ENCODE data around the gene SLC26A1.
"Not testable (repeated sequence)": the region's sequence is repeated elsewhere in the genome, so short reads cannot be mapped to it uniquely, and the experiment has no call there.

The SLC26A1 gene

DNA sequence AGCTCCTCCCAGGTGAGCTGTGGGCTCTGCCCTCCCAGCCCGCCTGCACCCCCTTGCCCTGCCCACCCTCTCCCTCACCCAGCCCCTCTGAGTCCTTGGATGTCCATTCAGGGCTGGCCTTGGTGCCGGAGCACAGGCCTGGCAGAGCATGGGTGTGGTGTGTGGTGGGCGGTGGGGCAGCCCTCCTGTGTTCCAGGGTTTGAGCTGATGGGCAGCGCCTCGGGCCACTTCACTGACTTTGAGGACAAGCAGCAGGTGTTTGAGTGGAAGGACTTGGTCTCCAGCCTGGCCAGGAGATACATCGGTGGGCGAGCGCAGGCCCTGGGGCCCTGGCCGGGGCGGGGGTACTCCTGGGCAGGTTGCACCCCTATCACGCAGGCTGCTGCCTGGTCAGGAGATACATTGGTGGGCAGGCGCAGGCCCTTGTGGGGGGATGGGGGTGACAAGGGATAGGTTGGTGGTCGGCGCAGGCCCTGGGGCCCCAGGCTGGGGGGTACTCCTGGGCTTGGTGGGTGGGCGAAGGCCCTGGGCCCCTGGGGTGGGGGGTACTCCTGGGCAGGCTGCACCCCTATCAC lies 7.6 kb upstream of the SLC26A1 start:
- no peaks in the 10 kb centered on the region for H3K36me3 ChIP-seq (ENCODE audit: insufficient read depth, insufficient read length, low read length)
- no peaks in the 10 kb centered on the region for H3K9me3 ChIP-seq (ENCODE audit: insufficient read depth, low read length)
- DNase-seq (ENCODE audit: low read depth, low spot score) = no peak
- no peak overlapping the region for H3K9ac ChIP-seq (ENCODE audit: insufficient read length, low read depth)
- peaks cover 96% of the 10 kb centered on the region for H3K27me3 ChIP-seq (ENCODE audit: insufficient read depth, insufficient read length)
- peaks cover 21% of the 10 kb centered on the region for H3K4me1 ChIP-seq (ENCODE audit: insufficient read depth, insufficient read length)
- no peak overlapping the region for H3K4me3 ChIP-seq (ENCODE audit: insufficient read length, low read depth)
- no peak for TF ChIP-seq ZNF274 (IDR thresholded peaks at IDR 0.05; ENCODE audit: low read depth, low read length)
- TF ChIP-seq SUZ12 (IDR thresholded peaks at IDR 0.05; ENCODE audit: extremely low read depth, insufficient read depth, insufficient read length) = no peak
- TF ChIP-seq YY1 (IDR thresholded peaks at IDR 0.05; ENCODE audit: insufficient read depth, insufficient read length) = no peak

DNA sequence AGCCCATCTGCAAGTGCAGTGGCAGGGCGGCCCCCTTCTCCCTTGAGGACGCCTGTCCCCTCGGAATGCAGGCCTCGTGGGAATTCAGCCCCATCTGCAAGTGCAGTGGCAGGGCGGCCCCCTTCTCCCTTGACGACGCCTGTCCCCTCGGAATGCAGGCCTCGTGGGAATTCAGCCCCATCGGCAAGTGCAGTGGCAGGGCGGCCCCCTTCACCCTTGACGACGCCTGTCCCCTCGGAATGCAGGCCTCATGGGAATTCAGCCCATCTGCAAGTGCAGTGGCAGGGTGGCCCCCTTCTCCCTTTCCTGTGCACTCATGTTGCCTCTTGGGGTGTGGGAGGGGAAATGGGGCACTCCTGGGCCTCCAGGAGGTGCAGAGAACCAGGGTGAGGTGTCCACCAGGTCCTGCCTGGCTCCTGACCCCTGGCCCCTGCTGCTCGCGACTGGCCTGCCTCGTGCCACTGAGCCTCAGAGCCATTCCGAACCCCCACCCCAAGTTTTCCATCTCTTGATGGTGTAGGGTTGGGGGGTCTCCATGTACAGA lies 6.8 kb upstream of the SLC26A1 start:
- H3K4me1 ChIP-seq (ENCODE audit: insufficient read depth, insufficient read length) = peaks cover 24% of the 10 kb centered on the region
- H3K27me3 ChIP-seq (ENCODE audit: insufficient read depth, insufficient read length) = peaks cover 94% of the 10 kb centered on the region
- H3K4me3 ChIP-seq (ENCODE audit: insufficient read length, low read depth) = no peak overlapping the region
- TF ChIP-seq ZNF274 (IDR thresholded peaks at IDR 0.05; ENCODE audit: low read depth, low read length) (no peak), SUZ12 (IDR thresholded peaks at IDR 0.05; ENCODE audit: extremely low read depth, insufficient read depth, insufficient read length) (no peak), YY1 (IDR thresholded peaks at IDR 0.05; ENCODE audit: insufficient read depth, insufficient read length) (no peak)
- no peak for DNase-seq (ENCODE audit: low read depth, low spot score)
- no peaks in the 10 kb centered on the region for H3K9me3 ChIP-seq (ENCODE audit: insufficient read depth, low read length)
- H3K36me3 ChIP-seq (ENCODE audit: insufficient read depth, insufficient read length, low read length) = no peaks in the 10 kb centered on the region
- no peak overlapping the region for H3K9ac ChIP-seq (ENCODE audit: insufficient read length, low read depth)

DNA sequence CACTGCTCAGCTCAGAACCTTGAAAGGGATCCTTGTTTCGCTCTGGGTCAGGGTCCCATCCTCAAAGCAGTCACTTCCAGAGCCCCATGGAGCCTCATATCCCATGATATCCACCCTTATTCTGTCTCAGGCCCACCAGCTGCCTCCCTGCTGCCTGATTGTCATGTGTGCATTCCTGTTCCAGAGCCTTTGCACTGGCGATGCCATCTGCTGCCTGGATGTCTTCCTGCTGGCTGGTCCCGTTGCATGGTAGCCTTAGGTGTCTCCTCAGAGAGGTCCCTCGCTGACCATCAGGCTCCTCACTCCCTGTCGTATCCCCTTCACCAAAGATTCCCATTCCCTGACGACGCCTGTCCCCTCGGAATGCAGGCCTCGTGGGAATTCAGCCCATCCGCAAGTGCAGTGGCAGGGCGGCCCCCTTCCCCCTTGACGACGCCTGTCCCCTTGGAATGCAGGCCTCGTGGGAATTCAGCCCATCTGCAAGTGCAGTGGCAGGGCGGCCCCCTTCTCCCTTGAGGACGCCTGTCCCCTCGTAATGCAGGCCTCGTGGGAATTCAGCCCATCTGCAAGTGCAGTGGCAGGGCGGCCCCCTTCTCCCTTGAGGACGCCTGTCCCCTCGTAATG lies 6.1 kb upstream of the SLC26A1 start:
- not testable (repeated sequence) for H3K9ac ChIP-seq (ENCODE audit: insufficient read length, low read depth); H3K9me3 ChIP-seq (ENCODE audit: insufficient read depth, low read length); H3K4me3 ChIP-seq (ENCODE audit: insufficient read length, low read depth); DNase-seq (ENCODE audit: low read depth, low spot score); H3K36me3 ChIP-seq (ENCODE audit: insufficient read depth, insufficient read length, low read length)
- H3K4me1 ChIP-seq (ENCODE audit: insufficient read depth, insufficient read length) = peaks cover 24% of the 10 kb centered on the region
- H3K27me3 ChIP-seq (ENCODE audit: insufficient read depth, insufficient read length) = peaks cover 88% of the 10 kb centered on the region

DNA sequence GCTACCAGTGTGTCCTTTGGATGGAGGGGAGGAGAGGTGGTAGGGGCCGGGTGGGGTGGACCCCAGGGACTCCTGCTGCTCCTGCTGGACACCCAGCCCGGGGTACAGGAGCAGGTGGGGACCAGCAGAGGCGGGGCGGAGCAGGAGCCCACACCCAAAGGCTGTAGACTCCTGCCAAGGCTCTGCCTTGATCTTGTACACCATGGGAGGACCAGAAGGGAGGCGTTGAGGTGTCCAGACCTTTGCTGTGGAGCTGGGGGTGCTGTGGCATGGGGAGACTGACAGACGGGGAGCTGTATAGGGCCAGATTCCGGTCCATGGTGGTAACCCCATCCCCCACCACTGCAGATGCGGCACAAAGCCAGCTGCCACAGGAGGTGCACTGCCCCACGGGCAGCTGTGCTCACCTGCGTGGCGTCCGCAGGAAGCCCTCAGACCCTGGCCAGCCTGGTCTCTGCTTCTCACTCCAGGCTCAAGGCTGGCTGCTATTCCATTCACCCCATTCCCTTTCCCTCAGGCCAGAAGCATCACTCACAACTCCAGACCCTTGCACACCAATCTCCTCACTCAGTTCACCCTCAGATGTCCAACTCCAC lies 5.0 kb upstream of the SLC26A1 start:
- Histone ChIP-seq H3K9ac (ENCODE audit: insufficient read length, low read depth) (no peak overlapping the region), H3K4me3 (ENCODE audit: insufficient read length, low read depth) (no peak overlapping the region), H3K27me3 (ENCODE audit: insufficient read depth, insufficient read length) (peaks cover 76% of the 10 kb centered on the region), H3K9me3 (ENCODE audit: insufficient read depth, low read length) (no peaks in the 10 kb centered on the region), H3K4me1 (ENCODE audit: insufficient read depth, insufficient read length) (peaks cover 27% of the 10 kb centered on the region), H3K36me3 (ENCODE audit: insufficient read depth, insufficient read length, low read length) (no peaks in the 10 kb centered on the region)
- no peak for DNase-seq (ENCODE audit: low read depth, low spot score)
- TF ChIP-seq ZNF274 (IDR thresholded peaks at IDR 0.05; ENCODE audit: low read depth, low read length) = no peak
- no peak for TF ChIP-seq YY1 (IDR thresholded peaks at IDR 0.05; ENCODE audit: insufficient read depth, insufficient read length)
- no peak for TF ChIP-seq SUZ12 (IDR thresholded peaks at IDR 0.05; ENCODE audit: extremely low read depth, insufficient read depth, insufficient read length)

DNA sequence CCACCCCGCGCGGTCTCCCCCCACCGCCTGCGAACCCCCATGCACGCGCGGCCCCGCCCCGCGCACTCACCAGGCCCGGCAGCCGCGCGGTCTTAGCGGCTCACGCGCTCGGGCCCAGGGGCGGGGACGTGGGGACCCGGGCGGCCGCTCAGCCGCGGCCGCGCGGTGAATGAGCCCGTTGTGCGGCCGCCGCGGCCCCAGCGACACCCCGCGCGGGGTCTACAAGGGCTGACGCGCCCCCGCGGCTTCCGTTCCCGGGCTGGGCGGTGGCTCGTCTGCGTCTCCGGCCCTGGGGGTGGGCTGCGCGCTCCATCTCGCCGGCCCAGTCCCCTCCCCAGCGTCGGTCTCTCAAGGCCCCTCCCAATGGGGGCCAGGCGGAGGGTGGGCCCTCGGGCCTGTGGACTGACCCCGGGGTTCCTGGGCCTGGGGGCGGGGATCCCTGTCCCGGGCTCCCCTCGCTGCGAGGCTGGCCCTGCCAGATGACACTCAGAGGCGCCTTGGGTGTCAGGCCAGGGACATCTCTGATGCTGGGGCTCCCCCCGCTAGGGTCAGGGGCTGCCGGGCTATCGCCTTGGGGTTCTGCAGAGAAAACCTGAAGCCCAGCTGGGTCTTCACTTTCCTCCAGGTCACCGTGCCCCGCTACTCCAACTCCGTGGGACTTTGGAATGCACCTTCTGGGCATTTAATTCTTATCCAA lies 4.3 kb upstream of the SLC26A1 start:
- H3K27me3 ChIP-seq (ENCODE audit: insufficient read depth, insufficient read length) = peaks cover 70% of the 10 kb centered on the region
- no peaks in the 10 kb centered on the region for H3K36me3 ChIP-seq (ENCODE audit: insufficient read depth, insufficient read length, low read length)
- peak overlapping the region; percentile 46 for H3K4me3 ChIP-seq (ENCODE audit: insufficient read length, low read depth)
- H3K4me1 ChIP-seq (ENCODE audit: insufficient read depth, insufficient read length) = peaks cover 33% of the 10 kb centered on the region
- H3K9me3 ChIP-seq (ENCODE audit: insufficient read depth, low read length) = no peaks in the 10 kb centered on the region
- DNase-seq (ENCODE audit: low read depth, low spot score) = no peak
- peak overlapping the region; percentile 61 for H3K9ac ChIP-seq (ENCODE audit: insufficient read length, low read depth)
- no peak for TF ChIP-seq ZNF274 (IDR thresholded peaks at IDR 0.05; ENCODE audit: low read depth, low read length)
- no peak for TF ChIP-seq SUZ12 (IDR thresholded peaks at IDR 0.05; ENCODE audit: extremely low read depth, insufficient read depth, insufficient read length)
- TF ChIP-seq YY1 (IDR thresholded peaks at IDR 0.05; ENCODE audit: insufficient read depth, insufficient read length) = no peak

DNA sequence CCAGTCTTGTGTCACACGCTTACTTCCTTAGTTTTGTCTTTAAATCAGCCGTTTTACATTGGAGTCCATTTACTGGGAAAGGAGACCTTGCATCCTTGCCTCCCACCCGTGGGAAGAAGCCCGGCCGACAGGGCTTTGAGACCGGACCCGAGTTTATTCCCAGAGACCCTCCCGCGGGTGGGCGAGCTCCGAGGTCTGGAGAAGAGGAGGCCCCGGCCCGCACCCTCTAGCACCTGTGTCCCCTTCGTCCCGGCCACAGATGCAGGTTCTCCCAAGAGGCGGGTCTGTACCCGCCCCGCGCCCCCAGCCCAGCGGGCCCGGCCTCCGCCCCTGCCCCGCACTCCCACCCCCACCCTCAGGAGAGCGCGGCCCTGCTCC lies 3.8 kb upstream of the SLC26A1 start:
- H3K4me3 ChIP-seq (ENCODE audit: insufficient read length, low read depth) = no peak overlapping the region
- TF ChIP-seq YY1 (IDR thresholded peaks at IDR 0.05; ENCODE audit: insufficient read depth, insufficient read length) (no peak), ZNF274 (IDR thresholded peaks at IDR 0.05; ENCODE audit: low read depth, low read length) (no peak), SUZ12 (IDR thresholded peaks at IDR 0.05; ENCODE audit: extremely low read depth, insufficient read depth, insufficient read length) (no peak)
- H3K9me3 ChIP-seq (ENCODE audit: insufficient read depth, low read length) = no peaks in the 10 kb centered on the region
- peak overlapping the region; percentile 2 for H3K9ac ChIP-seq (ENCODE audit: insufficient read length, low read depth)
- DNase-seq (ENCODE audit: low read depth, low spot score) = no peak
- peaks cover 33% of the 10 kb centered on the region for H3K4me1 ChIP-seq (ENCODE audit: insufficient read depth, insufficient read length)
- peaks cover 65% of the 10 kb centered on the region for H3K27me3 ChIP-seq (ENCODE audit: insufficient read depth, insufficient read length)
- no peaks in the 10 kb centered on the region for H3K36me3 ChIP-seq (ENCODE audit: insufficient read depth, insufficient read length, low read length)

Measured in NT2/D1 (cell line).